Epidermal melanocyte (primary cell): ENCODE data around the gene TARBP1.
"Not testable (repeated sequence)": the region's sequence is repeated elsewhere in the genome, so short reads cannot be mapped to it uniquely, and the experiment has no call there.

Experiments used
- DNase-seq: peaks from one replicate; pipeline ENCODE4 v3.0.0; 2011; ENCODE audit warnings: low spot score; ENCODE audit not compliant: insufficient read length

The TARBP1 gene

GRCh38 chr1:234440348-234440747 lies 38.6 kb downstream of the TARBP1 start:
- no peak for DNase-seq

- no peak for DNase-seq
Observed at GRCh38 chr1:234438579-234438978, 40.4 kb downstream of the TARBP1 start.

- no peak for DNase-seq
Observed at GRCh38 chr1:234437423-234438171, 41.4 kb downstream of the TARBP1 start.

- DNase-seq = no peak
Observed at GRCh38 chr1:234435620-234436019, 43.4 kb downstream of the TARBP1 start.

GRCh38 chr1:234434706-234435105 lies 44.3 kb downstream of the TARBP1 start:
- DNase-seq = no peak

- no peak for DNase-seq
Observed at GRCh38 chr1:234433563-234434285, 45.3 kb downstream of the TARBP1 start.

- no peak for DNase-seq
Observed at GRCh38 chr1:234431255-234431654, 47.7 kb downstream of the TARBP1 start.

- no peak for DNase-seq
Observed at GRCh38 chr1:234430691-234431090, 48.3 kb downstream of the TARBP1 start.

- DNase-seq = no peak
Observed at GRCh38 chr1:234429434-234429806, 49.6 kb downstream of the TARBP1 start.

- no peak for DNase-seq
Observed at GRCh38 chr1:234427950-234428646, 50.9 kb downstream of the TARBP1 start.

- DNase-seq = no peak
Observed at GRCh38 chr1:234413990-234414389, 65.0 kb downstream of the TARBP1 start.

GRCh38 chr1:234413485-234413884 lies 65.5 kb downstream of the TARBP1 start:
- DNase-seq = no peak

GRCh38 chr1:234412830-234413229 lies 66.1 kb downstream of the TARBP1 start:
- no peak for DNase-seq

- no peak for DNase-seq
Observed at GRCh38 chr1:234409328-234409727, 69.7 kb downstream of the TARBP1 start.

GRCh38 chr1:234408757-234409156 lies 70.2 kb downstream of the TARBP1 start:
- no peak for DNase-seq

- DNase-seq = no peak
Observed at GRCh38 chr1:234406871-234407270, 72.1 kb downstream of the TARBP1 start.

- no peak for DNase-seq
Observed at GRCh38 chr1:234405676-234406075, 73.3 kb downstream of the TARBP1 start.

GRCh38 chr1:234402939-234403338 lies 76.0 kb downstream of the TARBP1 start:
- DNase-seq = no peak

- DNase-seq = no peak
Observed at GRCh38 chr1:234401658-234402057, 77.3 kb downstream of the TARBP1 start.

GRCh38 chr1:234400773-234401172 lies 78.2 kb downstream of the TARBP1 start:
- no peak for DNase-seq

- DNase-seq = not testable (repeated sequence)
Observed at GRCh38 chr1:234399515-234399914, 79.5 kb downstream of the TARBP1 start.

- no peak for DNase-seq
Observed at GRCh38 chr1:234398849-234399381, 80.1 kb downstream of the TARBP1 start.
